Limb (tissue), 2 donors: ENCODE data around the gene HDAC4.
A peak's percentile ranks its signal among the peaks of the same experiment; 100 is the strongest.

ENCODE experiments used
- DNase-seq, 2 donors: peaks; one replicate each; pipeline ENCODE4 v3.0.0-alpha.2; 2016; ENCODE audit errors: extremely low spot score in 2 of 2

The HDAC4 gene

GRCh38 chr2:239161711-239162140 lies 239.1 kb downstream of the HDAC4 start:
- DNase-seq: peak in 1 of 2 donors; percentile 15

GRCh38 chr2:239160226-239161143 lies 240.3 kb downstream of the HDAC4 start:
- peak in 1 of 2 donors; percentile 11 for DNase-seq

GRCh38 chr2:239159476-239159911 lies 241.3 kb downstream of the HDAC4 start:
- DNase-seq: peak in 1 of 2 donors; percentile 12

- DNase-seq: peak in 1 of 2 donors; percentile 23
Observed at GRCh38 chr2:239158641-239159475, 242.0 kb downstream of the HDAC4 start.

GRCh38 chr2:239157771-239158170 lies 243.0 kb downstream of the HDAC4 start:
- DNase-seq: peak in 1 of 2 donors; percentile 41

GRCh38 chr2:239157269-239157668 lies 243.6 kb downstream of the HDAC4 start:
- peak in 1 of 2 donors; percentile 16 for DNase-seq

- peak in 1 of 2 donors; percentile 16 for DNase-seq
Observed at GRCh38 chr2:239156516-239157265, 244.1 kb downstream of the HDAC4 start.

- peak in 1 of 2 donors; percentile 23 for DNase-seq
Observed at GRCh38 chr2:239155806-239156480, 244.9 kb downstream of the HDAC4 start.

- DNase-seq: peak in 1 of 2 donors; percentile 20
Observed at GRCh38 chr2:239154971-239155805, 245.6 kb downstream of the HDAC4 start.

- DNase-seq: peak in 1 of 2 donors; percentile 12
Observed at GRCh38 chr2:239153806-239154591, 246.8 kb downstream of the HDAC4 start.

GRCh38 chr2:239152916-239153305 lies 247.9 kb downstream of the HDAC4 start:
- DNase-seq: peak in 1 of 2 donors; percentile 4

GRCh38 chr2:239152239-239152915 lies 248.4 kb downstream of the HDAC4 start:
- peak in 1 of 2 donors; percentile 18 for DNase-seq

GRCh38 chr2:239151201-239152131 lies 249.4 kb downstream of the HDAC4 start:
- DNase-seq: peak in 1 of 2 donors; percentile 11

- DNase-seq: peak in 1 of 2 donors; percentile 3
Observed at GRCh38 chr2:239150125-239151011, 250.5 kb downstream of the HDAC4 start.

- DNase-seq: peak in 1 of 2 donors; percentile 6
Observed at GRCh38 chr2:239149501-239149900, 251.3 kb downstream of the HDAC4 start.
